CD1c-positive myeloid dendritic cell (primary cell): ENCODE data around the gene CDH4.

Source experiments
- DNase-seq: peaks from one replicate; pipeline ENCODE4 v3.0.0-alpha.2; 2016; ENCODE audit errors: extremely low spot score

Gene CDH4

GRCh38 chr20:61536671-61537070, 284.6 kb downstream of the CDH4 start:
- DNase-seq, result no peak

GRCh38 chr20:61537239-61538182, 285.4 kb downstream of the CDH4 start:
- no peak for DNase-seq

DNA sequence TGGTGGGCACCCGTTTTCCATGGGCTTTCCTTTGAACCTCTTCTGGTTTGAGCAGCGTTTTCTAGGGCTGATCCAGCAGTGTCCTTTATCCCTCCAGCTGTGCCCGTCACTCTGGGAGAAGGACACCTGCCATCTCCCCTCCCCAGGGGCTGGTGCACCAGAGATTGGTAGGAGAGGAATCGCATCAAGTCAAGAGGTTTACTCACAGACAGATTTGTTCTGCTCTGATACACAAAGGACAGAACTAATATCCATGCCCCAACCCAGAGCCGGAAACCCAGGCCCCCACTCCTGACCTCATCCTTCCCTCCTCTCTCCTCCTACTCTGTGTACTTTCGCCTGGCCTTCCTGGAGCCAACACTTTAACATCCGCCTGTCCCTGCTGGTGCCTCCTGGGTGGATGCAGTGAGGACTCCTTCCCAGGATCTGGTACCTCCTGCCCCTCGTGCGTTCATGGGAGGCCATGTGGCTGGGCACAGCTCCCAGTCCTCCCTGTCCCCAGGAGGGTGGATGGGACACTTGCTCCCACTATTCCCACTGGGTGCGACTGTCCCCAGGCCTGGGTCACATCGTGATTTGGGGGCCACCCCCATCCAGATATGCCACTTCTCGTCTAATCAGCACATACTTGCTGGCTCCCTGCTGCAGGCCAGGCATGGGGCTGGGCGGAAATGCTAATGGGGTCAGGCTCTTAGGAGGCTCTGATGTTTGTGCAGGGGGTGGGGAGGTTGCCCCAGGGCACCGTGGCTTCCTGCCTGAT, 286.3 kb downstream of the CDH4 start:
- no peak for DNase-seq

GRCh38 chr20:61538943-61539265, 286.8 kb downstream of the CDH4 start:
- DNase-seq, result no peak

- DNase-seq, result no peak
These were observed 287.8 kb downstream of the CDH4 start for GRCh38 chr20:61539706-61540360.

GRCh38 chr20:61541537-61541936, 289.5 kb downstream of the CDH4 start:
- no peak for DNase-seq

GRCh38 chr20:61543086-61543485, 291.0 kb downstream of the CDH4 start:
- DNase-seq, result no peak

DNA sequence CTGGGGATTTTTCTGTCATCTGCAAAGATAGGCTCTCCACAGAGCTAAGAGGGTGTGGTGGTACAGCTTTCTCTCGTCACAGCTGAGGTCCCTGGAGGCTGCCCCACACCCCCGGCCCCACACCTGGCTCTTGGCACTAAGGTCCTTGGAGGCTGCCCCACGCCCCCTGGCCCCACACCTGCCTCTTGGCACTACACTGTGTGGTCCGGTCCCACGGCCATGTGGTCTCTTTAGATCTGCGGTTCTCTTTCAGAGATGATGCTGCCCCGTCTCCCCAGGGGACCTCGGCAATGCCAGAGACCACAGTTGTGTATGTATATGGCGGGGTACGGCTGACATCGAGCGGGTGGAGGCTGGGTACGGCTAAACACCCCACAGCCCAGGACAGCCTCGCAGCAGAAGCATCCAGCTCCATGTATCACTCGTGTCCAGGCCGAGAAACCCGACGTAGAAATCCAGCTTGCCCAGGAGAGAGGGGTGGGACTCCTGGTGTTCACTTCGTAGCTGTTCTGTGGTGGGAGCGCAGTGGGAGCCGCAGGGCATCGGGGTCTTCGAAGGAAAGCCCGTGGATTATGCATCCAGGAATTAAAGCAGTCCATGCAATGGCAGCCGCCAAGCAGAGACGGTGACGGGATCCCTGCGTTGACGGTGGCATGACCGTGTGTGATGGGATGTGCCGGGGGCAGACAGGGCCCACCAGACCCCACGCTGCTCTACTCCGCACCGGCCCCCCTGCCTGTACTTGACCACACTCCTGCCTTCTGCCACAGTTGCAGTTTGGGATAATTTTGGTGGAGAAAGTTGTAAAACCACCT, 292.1 kb downstream of the CDH4 start:
- DNase-seq, result no peak

DNA sequence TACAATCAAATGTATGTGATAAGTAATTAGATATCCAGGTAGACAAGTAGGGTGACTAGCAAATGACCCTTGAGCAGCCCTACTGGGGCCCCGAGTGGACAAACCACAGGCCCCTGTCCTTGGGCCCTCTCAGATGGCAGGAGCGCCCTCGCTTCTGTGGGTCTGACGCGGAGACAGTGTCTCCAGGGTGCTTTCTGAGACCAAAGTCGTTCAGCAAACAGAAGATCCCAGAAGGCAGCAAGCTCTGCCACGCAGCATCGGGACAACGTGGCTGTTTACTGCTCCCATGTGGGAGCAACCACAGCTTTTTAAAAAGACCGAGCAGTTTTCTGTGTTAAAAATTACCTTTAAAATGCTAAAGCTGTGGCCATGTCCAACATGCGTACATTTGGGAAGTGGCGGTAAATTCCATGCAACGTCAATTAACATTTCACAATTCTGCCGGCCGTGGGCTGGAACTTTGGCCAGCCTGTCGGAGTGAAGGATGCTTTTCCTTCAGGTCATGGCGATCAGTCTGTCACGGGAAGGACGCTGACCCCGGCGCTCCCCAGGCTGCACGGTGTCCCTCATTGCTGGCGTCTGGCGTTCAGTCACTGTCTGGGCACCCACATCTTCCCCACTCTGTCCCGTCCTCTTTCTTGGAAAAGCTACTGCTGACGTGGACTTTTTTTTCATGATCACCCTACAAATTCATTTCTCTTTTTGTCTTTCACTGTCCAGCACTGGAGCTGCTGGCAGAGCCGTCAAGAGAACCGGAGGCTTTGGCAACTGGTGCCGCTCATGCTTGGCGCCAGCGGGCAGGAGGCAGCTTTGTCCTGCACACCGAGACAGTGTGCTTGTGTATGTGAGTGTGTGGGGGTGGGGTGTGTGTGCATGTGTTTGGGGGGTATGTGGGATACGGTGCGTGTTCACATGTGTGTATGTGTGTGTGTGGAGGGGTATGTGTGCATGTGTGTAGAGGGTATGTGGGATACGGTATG, 293.1 kb downstream of the CDH4 start:
- DNase-seq, result no peak

GRCh38 chr20:61546641-61547040, 294.6 kb downstream of the CDH4 start:
- no peak for DNase-seq

- no peak for DNase-seq
These were observed 296.0 kb downstream of the CDH4 start for GRCh38 chr20:61548069-61548468.

- no peak for DNase-seq
These were observed 297.8 kb downstream of the CDH4 start for GRCh38 chr20:61549865-61550264.

- no peak for DNase-seq
These were observed 299.3 kb downstream of the CDH4 start for GRCh38 chr20:61551401-61551800.

DNA sequence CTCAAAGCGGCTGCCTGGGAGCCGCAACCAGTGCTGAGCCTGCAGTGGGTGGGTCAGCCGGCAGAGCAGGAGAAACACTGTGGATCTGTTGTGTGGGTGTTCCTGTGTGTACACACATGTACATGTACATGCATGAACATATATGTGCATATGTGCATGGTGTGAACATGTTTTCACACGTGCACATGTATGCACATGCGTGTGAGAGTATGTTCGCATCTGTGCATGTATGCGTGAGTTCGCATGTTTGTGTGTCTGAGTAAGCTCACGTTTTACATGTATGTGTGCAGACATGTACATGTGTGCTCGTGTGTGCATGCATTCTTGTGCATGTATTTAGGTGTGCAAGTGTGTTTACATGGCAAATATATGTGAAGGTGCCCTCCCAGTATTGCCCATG, 302.6 kb downstream of the CDH4 start:
- no peak for DNase-seq

DNA sequence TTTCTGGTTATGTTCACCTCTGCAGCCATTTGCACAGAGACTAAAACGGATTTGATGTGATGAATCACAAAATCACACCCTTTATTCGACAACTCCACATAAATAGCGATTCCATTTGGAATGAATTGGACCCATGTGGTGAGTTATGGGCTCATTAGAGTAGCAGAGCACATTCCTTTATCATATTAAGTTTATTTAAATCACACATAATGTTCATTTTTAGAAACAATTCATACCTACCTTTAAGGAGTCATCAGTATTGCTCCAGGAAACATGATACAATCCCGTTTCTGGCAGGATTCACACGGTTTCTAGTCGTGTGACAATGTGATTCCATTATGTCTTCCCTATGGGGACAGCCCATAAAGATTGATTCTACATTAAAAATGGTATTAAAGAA, 303.5 kb downstream of the CDH4 start:
- DNase-seq, result no peak

DNA sequence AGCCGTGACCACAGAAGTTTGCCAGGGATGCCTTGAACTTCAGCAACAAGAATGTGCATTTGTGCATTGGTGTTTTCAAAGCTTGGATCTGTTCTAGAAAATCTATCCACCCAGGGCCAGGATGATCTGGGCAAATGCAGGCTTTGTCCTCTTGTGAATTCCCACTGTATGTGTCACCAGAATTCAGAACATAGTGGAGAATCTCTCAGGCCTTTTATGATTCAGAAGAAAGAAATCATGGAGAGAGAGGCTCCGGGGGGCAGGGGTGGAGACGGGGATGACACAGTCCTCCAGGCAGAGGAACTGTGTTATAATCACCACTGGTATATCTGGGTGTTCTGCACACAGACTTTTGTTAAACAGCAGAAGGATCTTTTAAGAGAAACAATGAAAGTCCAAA, 304.1 kb downstream of the CDH4 start:
- no peak for DNase-seq

- DNase-seq, result no peak
These were observed 304.6 kb downstream of the CDH4 start for GRCh38 chr20:61556673-61557072.

GRCh38 chr20:61557621-61558020, 305.6 kb downstream of the CDH4 start:
- no peak for DNase-seq

DNA sequence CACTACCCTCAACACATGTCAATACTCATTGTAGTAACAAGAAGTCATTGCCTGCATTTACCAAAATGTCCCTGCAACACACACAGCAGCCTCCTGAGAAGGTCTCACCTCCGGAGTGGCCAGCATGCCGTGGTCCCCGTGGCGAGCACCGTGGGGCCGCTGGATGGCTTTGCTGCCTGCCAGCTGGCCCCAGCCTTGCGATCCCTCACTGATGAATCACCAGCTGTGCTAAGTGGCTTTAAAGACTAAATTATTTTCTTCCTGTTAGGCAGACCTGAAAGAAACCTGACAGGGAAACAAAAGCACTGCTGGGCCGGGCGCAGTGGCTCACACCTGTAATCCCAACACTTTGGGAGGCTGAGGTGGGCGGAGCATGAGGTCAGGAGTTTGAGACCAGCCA, 306.7 kb downstream of the CDH4 start:
- DNase-seq, result no peak

DNA sequence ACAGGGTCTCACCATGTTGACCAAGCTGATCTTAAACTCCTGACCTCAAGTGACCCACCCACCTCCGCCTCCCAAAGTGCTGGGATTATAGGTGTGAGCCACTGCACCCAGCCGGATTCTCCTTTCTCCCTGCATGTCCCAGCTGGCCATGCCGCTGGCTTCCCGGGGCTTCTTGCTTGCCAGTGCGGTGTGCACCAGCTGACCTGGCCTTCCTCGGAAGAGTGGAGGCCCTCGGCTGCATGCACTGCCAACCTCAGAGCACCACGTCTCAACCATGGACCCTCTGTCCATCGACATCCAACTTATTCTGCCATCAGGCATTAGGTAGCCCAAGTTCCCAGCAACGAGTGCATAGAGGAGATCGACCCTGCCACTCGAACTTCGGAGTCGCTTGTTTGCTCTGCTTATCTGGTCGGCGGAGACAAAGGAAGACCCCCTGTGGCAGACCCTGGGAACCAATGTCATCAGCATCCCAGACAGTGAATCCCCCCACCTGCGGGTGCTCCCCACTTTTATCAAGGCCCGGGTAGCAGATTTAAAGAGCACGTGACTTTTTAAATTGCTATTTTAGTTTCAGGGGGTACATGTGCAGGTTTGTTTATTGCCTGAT, 307.8 kb downstream of the CDH4 start:
- DNase-seq, result no peak
